Right lobe of liver (tissue), 6 donors: ENCODE measurements around the gene TAF12. TPM values are rescaled to one million over a fixed set of nuclear protein-coding genes. Genes with fewer than 3 reads are reported as not detected.

ENCODE experiments used
- ATAC-seq, 4 donors: fragments of 200-7000 bp; cut with Tn5 transposase; one replicate each; pipeline ENCODE4 v1.9.1; 2020; ENCODE audit warnings: mild to moderate bottlenecking in 4 of 4, moderate library complexity in 4 of 4
- DNase-seq, 3 donors: peaks; one replicate each; pipeline ENCODE4 v3.0.0-alpha.2; 2020
- H3K27ac ChIP-seq, 3 donors: fragments of 200-600 bp; one replicate each; pipeline ENCODE4 v1.8.0; 2022
- H3K27me3 ChIP-seq, 2 donors: fragments of 200-600 bp; one replicate each; pipeline ENCODE4 v1.8.0; 2022
- H3K36me3 ChIP-seq, 4 donors: fragments of 200-600 bp; sonication (generic) in 1 of 4; one replicate each; pipeline versions ENCODE4 v1.5.1 to v1.8.0; 2017 to 2022; ENCODE audit warnings: control low read depth in 1 of 4
- H3K4me1 ChIP-seq, 4 donors: fragments of 200-600 bp; sonication (generic) in 1 of 4; one replicate each; pipeline versions ENCODE4 v1.5.1 to v1.8.0; 2017 to 2022; ENCODE audit warnings: control low read depth in 1 of 4
- H3K4me3 ChIP-seq, 3 donors: fragments of 200-600 bp; one replicate each; pipeline ENCODE4 v1.8.0; 2022
- H3K9me3 ChIP-seq, 4 donors: fragments of 200-600 bp; sonication (generic) in 1 of 4; one replicate each; pipeline versions ENCODE4 v1.5.1 to v1.8.0; 2017 to 2022; ENCODE audit warnings: control low read depth in 1 of 4
- POLR2A ChIP-seq: fragments of 450-650 bp; IDR thresholded peaks from one replicate; pipeline ENCODE4 v1.6.1; 2017; ENCODE audit warnings: antibody characterized with exemption, mild to moderate bottlenecking
- WGBS: methylation state at CpG from one replicate; pipeline ENCODE4 v1.1.6; 2018; ENCODE audit warnings: low coverage, low lambda C conversion rate; ENCODE audit not compliant: insufficient coverage; ENCODE audit errors: missing lambda C conversion rate; 5-methylcytosine and 5-hydroxymethylcytosine counted together
- intact Hi-C, 2 donors: fragments of 100-400 bp; cut with DNase I; formaldehyde crosslinking; loops; one replicate each; pipeline versions ENCODE4 v1.11.2 to v1.14.1; 2022
- total RNA-seq, 6 experiments: library from RNA; depleted of rRNA in 2 of 6; stranded (reverse); fragments of >200 nt in 2 of 6; fragmentation: NEBNext Ultra II Directional in 3 of 6; extraction: Animal tissue kit (Norgen Biotek cat#: 25700) in 3 of 6; gene quantifications; one replicate each; pipeline versions ENCODE4 v1.1.0 to v1.2.4, GENCODE V29; 2016 to 2023
- TF ChIP-seq, protein P1 (sequence below), 4 donors: fragments of 200-600 bp in 3 of 4; fragments of 450-650 bp in 1 of 4; IDR thresholded peaks; one replicate each; pipeline versions ENCODE4 v1.5.1 to v1.8.0; 2016 to 2022; ENCODE audit warnings: antibody characterized with exemption in 4 of 4, mild to moderate bottlenecking in 2 of 4
- donor health status: DM: no; HTN: yes; CAD: no.
- donor health status: DM: no; HTN: no; CAD: no.
- donor health status: DM: no; HTN: no; CAD: no.
- donor health status: DM: no; HTN: yes; CAD: no.
- donor health status: DM: no; HTN: yes; CAD: no.

Gene TAF12
- total RNA-seq, 6 experiments from 2014 or later = 7.8 to 12.0 (median 10.3) TPM

DNA sequence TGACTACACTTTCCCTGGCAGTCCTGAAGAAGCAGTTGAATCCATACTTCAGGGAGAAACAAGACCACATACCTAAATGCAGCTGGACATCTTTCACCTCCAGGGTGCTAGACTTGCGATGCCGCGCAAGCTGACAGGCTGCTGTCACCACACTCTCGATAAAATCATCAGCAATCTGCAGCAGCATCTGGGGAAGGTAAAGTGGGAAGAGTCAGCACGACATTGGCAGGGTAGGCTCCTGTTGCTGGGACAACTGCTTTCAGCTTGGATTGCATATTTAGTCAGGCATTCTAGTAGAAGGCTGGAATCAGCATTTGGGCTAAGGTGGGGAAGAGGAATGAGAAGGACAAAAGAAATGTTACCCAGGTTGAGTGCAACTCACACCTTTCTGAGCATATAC, 29.7 kb downstream of the TAF12 start:
- H3K27me3 ChIP-seq = no peaks in the 10 kb centered on the region
- DNase-seq = no peak
- no peak overlapping the region for H3K27ac ChIP-seq
- ATAC-seq = no peak
- no peaks in the 10 kb centered on the region for H3K9me3 ChIP-seq
- H3K4me3 ChIP-seq = no peak overlapping the region
- TF ChIP-seq, protein P1, sequence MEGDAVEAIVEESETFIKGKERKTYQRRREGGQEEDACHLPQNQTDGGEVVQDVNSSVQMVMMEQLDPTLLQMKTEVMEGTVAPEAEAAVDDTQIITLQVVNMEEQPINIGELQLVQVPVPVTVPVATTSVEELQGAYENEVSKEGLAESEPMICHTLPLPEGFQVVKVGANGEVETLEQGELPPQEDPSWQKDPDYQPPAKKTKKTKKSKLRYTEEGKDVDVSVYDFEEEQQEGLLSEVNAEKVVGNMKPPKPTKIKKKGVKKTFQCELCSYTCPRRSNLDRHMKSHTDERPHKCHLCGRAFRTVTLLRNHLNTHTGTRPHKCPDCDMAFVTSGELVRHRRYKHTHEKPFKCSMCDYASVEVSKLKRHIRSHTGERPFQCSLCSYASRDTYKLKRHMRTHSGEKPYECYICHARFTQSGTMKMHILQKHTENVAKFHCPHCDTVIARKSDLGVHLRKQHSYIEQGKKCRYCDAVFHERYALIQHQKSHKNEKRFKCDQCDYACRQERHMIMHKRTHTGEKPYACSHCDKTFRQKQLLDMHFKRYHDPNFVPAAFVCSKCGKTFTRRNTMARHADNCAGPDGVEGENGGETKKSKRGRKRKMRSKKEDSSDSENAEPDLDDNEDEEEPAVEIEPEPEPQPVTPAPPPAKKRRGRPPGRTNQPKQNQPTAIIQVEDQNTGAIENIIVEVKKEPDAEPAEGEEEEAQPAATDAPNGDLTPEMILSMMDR (IDR thresholded peaks at IDR 0.05) = no peak
- no peak for TF ChIP-seq POLR2A
- 80% methylated on average over 2 of the region's 5 CpGs for WGBS
- H3K36me3 ChIP-seq = peaks cover 0 to 56% (median 7%) of the 10 kb centered on the region in 4 donors
- H3K4me1 ChIP-seq = no peaks in the 10 kb centered on the region
- intact Hi-C loops = no loop called here

DNA sequence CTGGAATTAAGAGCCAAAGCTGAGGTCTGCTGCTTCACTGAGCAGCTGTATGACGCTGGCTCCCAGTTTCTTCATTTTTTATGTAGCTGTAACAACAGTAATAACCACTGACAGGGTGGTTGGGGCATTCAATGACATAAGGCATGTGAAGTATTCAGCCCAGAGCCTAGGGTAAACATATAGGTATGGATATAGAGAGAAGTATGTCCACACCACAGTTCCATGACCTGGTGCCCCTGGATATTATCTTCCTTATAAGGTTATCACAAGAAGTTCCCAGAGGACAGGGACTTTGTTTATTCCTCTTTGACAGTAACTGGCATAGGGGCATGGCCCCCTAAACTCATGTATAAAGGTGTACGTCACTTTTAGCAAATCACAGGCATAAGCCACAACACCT, 36.1 kb downstream of the TAF12 start:
- TF ChIP-seq, protein P1 (IDR thresholded peaks at IDR 0.05) = no peak
- no peak for TF ChIP-seq POLR2A
- H3K36me3 ChIP-seq = peaks cover 0 to 59% (median 12%) of the 10 kb centered on the region in 4 donors
- H3K4me3 ChIP-seq = no peak overlapping the region
- WGBS = 100% methylated on average over 1 of the region's 2 CpGs
- DNase-seq (no peak), ATAC-seq (no peak)
- no peak overlapping the region for H3K27ac ChIP-seq
- no peaks in the 10 kb centered on the region for H3K9me3 ChIP-seq
- no peaks in the 10 kb centered on the region for H3K27me3 ChIP-seq
- no peaks in the 10 kb centered on the region for H3K4me1 ChIP-seq
- intact Hi-C loops = no loop called here

DNA sequence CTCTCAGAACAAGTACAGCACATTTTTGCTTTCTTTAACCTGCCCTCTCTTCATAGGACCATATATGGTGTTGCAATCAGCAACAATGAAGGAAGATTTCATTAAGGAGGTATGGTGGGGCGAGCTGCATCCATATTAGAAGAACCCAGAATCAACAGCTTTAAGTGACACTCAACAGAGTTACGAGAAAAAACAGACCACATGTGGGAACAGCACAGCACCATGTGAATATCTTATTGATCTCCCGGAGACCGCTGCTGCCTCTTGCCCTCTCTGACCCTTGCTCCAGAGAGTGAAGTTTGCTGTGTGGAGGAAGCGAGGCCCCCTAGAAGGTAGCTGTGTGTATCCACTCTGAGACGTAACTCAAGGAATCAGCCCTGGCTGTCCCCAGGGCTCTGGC, 37.9 kb downstream of the TAF12 start:
- H3K4me1 ChIP-seq = no peaks in the 10 kb centered on the region
- no peak overlapping the region for H3K4me3 ChIP-seq
- TF ChIP-seq, protein P1 (IDR thresholded peaks at IDR 0.05) = no peak
- no peak for TF ChIP-seq POLR2A
- intact Hi-C loops = loop anchor here in 1 of 2 donors (5.0 kb wide), 1 partner anchor 83 kb away; no protein-coding TSS in a partner anchor
- WGBS = 83% methylated on average over 4 of the region's 6 CpGs
- DNase-seq = no peak
- H3K9me3 ChIP-seq = no peaks in the 10 kb centered on the region
- no peaks in the 10 kb centered on the region for H3K27me3 ChIP-seq
- no peak overlapping the region for H3K27ac ChIP-seq
- peaks cover 0 to 44% (median 9%) of the 10 kb centered on the region in 4 donors for H3K36me3 ChIP-seq
- no peak for ATAC-seq

DNA sequence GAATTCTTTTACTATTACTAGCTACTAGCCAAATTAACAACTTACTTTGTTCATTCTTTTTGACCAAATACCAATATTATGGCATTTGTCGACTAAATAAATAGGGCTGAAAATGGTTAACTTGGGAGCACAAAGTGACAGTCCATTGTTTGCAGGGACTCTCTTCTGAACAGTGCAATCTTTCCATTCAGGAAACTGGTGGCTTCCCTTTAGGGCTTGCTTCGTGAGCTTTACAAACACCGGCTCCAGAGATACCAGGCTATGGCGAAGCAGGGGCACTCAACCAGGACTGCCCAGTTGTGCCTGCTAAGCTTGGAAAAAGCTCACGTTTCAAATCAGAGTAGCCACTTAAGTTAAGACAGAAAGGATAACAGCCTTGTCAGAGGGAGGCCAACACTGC, 38.5 kb downstream of the TAF12 start:
- H3K36me3 ChIP-seq = peaks cover 0 to 44% (median 9%) of the 10 kb centered on the region in 4 donors
- ATAC-seq (no peak), DNase-seq (no peak)
- no peak overlapping the region for H3K4me3 ChIP-seq
- WGBS = 75% methylated on average over 1 of the region's 5 CpGs
- intact Hi-C loops = loop anchor here in 1 of 2 donors (5.0 kb wide), 1 partner anchor 82 kb away; no protein-coding TSS in a partner anchor
- H3K4me1 ChIP-seq = no peaks in the 10 kb centered on the region
- H3K27me3 ChIP-seq = no peaks in the 10 kb centered on the region
- H3K9me3 ChIP-seq = no peaks in the 10 kb centered on the region
- TF ChIP-seq, protein P1 (IDR thresholded peaks at IDR 0.05) = no peak
- TF ChIP-seq POLR2A = no peak
- H3K27ac ChIP-seq = no peak overlapping the region
